GM23338 (cell line): Measurements from ENCODE around the gene MEF2A. TPM values are rescaled to one million over a fixed set of nuclear protein-coding genes. Genes with fewer than 3 reads are reported as not detected.

ENCODE experiments used
- ATAC-seq: fragments of 200-7000 bp; cut with Tn5 transposase; 3 replicates; pipeline ENCODE4 v1.9.1; 2020
- DNase-seq: peaks from one replicate; pipeline ENCODE4 v3.0.0-alpha.2; 2015; ENCODE audit warnings: low spot score
- H2AFZ ChIP-seq: fragments of 200-600 bp; sonication (generic); 2 replicates; pipeline ENCODE4 v1.8.0; 2016; ENCODE audit warnings: antibody characterized with exemption, mild to moderate bottlenecking, moderate library complexity
- H3F3A ChIP-seq: fragments of 200-600 bp; sonication (generic); replicated peaks from 2 replicates; pipeline ENCODE4 v1.8.0; 2017; ENCODE audit warnings: antibody characterized with exemption, mixed run types, low read depth
- H3K27ac ChIP-seq: fragments of 200-600 bp; sonication (generic); 2 replicates; pipeline ENCODE4 v1.6.1; 2016; ENCODE audit warnings: low read depth
- H3K27me3 ChIP-seq: fragments of 200-600 bp; sonication (generic); 2 replicates; pipeline ENCODE4 v1.8.0; 2016; ENCODE audit warnings: mild to moderate bottlenecking, mixed run types, moderate library complexity; ENCODE audit not compliant: insufficient read depth
- H3K36me3 ChIP-seq: fragments of 200-600 bp; sonication (generic); 2 replicates; pipeline ENCODE4 v1.8.0; 2016; ENCODE audit warnings: mild to moderate bottlenecking; ENCODE audit not compliant: insufficient read depth
- H3K4me1 ChIP-seq: fragments of 200-600 bp; sonication (generic); 2 replicates; pipeline ENCODE4 v1.8.0; 2016; ENCODE audit warnings: mild to moderate bottlenecking, moderate library complexity; ENCODE audit not compliant: insufficient read depth
- H3K4me2 ChIP-seq: fragments of 200-600 bp; sonication (generic); 2 replicates; pipeline ENCODE4 v1.7.1; 2017; ENCODE audit warnings: mixed run types
- H3K4me3 ChIP-seq: fragments of 200-600 bp; sonication (generic); 2 replicates; pipeline ENCODE4 v1.6.1; 2016; ENCODE audit warnings: mixed run types
- H3K79me2 ChIP-seq: fragments of 200-600 bp; sonication (generic); replicated peaks from 2 replicates; pipeline ENCODE4 v1.8.0; 2017; ENCODE audit warnings: mild to moderate bottlenecking; ENCODE audit not compliant: insufficient read depth
- H3K9me2 ChIP-seq: fragments of 200-600 bp; sonication (generic); 2 replicates; pipeline ENCODE4 v1.8.0; 2017; ENCODE audit not compliant: insufficient read depth
- H4K20me1 ChIP-seq: fragments of 200-600 bp; sonication (generic); replicated peaks from 2 replicates; pipeline ENCODE4 v1.8.0; 2017; ENCODE audit warnings: mild to moderate bottlenecking; ENCODE audit not compliant: insufficient read depth
- H3K27ac Mint-ChIP-seq: 2 replicates; pipeline ENCODE4 v1.8.0; 2020; ENCODE audit warnings: inconsistent platforms, mild to moderate bottlenecking, moderate library complexity, mixed read lengths
- H3K27me3 Mint-ChIP-seq: 3 replicates; pipeline ENCODE4 v1.8.0; 2022; ENCODE audit warnings: low read depth, mild to moderate bottlenecking, moderate library complexity, mixed read lengths, inconsistent platforms; ENCODE audit not compliant: insufficient read depth, poor library complexity
- H3K36me3 Mint-ChIP-seq: 3 replicates; pipeline ENCODE4 v1.8.0; 2021; ENCODE audit warnings: low read depth, mild to moderate bottlenecking, inconsistent platforms, moderate library complexity, mixed read lengths
- H3K4me1 Mint-ChIP-seq: 3 replicates; pipeline ENCODE4 v1.8.0; 2020; ENCODE audit warnings: mild to moderate bottlenecking, inconsistent platforms, mixed read lengths
- H3K4me3 Mint-ChIP-seq: 3 replicates; pipeline ENCODE4 v1.8.0; 2021; ENCODE audit warnings: moderate library complexity, mild to moderate bottlenecking, inconsistent platforms, mixed read lengths
- H3K9me3 Mint-ChIP-seq: 3 replicates; pipeline ENCODE4 v1.8.0; 2020; ENCODE audit warnings: moderate library complexity, mild to moderate bottlenecking, inconsistent platforms, mixed read lengths
- CREB1 ChIP-seq: fragments of 250-450 bp; sonication (Bioruptor Pico); IDR thresholded peaks from 2 replicates; pipeline ENCODE4 v1.5.0; 2020; ENCODE audit warnings: low read depth, mild to moderate bottlenecking, moderate library complexity
- CTCF ChIP-seq, 2 experiments: fragments of 200-600 bp in 1 of 2; sonication (generic) in 1 of 2; conservative IDR thresholded peaks; 2 replicates each; pipeline versions ENCODE4 v1.5.1 to v1.6.1; 2016 to 2017; ENCODE audit warnings: antibody characterized with exemption in 2 of 2, low read depth in 2 of 2, mild to moderate bottlenecking in 2 of 2, moderate library complexity in 1 of 2
- ETS1 ChIP-seq: IDR thresholded peaks from 2 replicates; pipeline ENCODE4 v1.6.1; 2016; ENCODE audit warnings: antibody characterized with exemption
- EZH2 ChIP-seq: fragments of 200-600 bp; sonication (generic); IDR thresholded peaks from one replicate; pipeline ENCODE4 v1.8.0; 2017; ENCODE audit warnings: antibody characterized with exemption, mild to moderate bottlenecking, low read depth; ENCODE audit not compliant: unreplicated experiment
- EZH2phosphoT487 ChIP-seq: fragments of 200-600 bp; sonication (generic); IDR thresholded peaks from one replicate; pipeline ENCODE4 v1.8.1; 2018; ENCODE audit warnings: antibody characterized with exemption; ENCODE audit not compliant: unreplicated experiment
- JUNB ChIP-seq: IDR thresholded peaks from one replicate; pipeline ENCODE4 v1.6.1; 2016; ENCODE audit warnings: antibody characterized with exemption; ENCODE audit not compliant: unreplicated experiment
- NANOG ChIP-seq: IDR thresholded peaks from 2 replicates; pipeline ENCODE4 v1.6.1; 2016; ENCODE audit warnings: antibody characterized with exemption, borderline replicate concordance
- POLR2AphosphoS5 ChIP-seq: IDR thresholded peaks from 2 replicates; pipeline ENCODE4 v1.6.1; 2016; ENCODE audit warnings: antibody characterized with exemption, low read depth
- STAT1 ChIP-seq: IDR thresholded peaks from one replicate; pipeline ENCODE4 v1.6.1; 2016; ENCODE audit warnings: antibody characterized with exemption; ENCODE audit not compliant: unreplicated experiment
- ZNF114 ChIP-seq: fragments of 250-450 bp; sonication (Bioruptor Pico); IDR thresholded peaks from 2 replicates; pipeline ENCODE4 v1.5.0; 2020; ENCODE audit warnings: mild to moderate bottlenecking, moderate library complexity
- ZNF331 ChIP-seq: fragments of 250-450 bp; sonication (Bioruptor Pico); IDR thresholded peaks from 2 replicates; pipeline ENCODE4 v1.5.0; 2020; ENCODE audit warnings: low read depth, mild to moderate bottlenecking, moderate library complexity
- ZNF462 ChIP-seq: fragments of 250-450 bp; sonication (Bioruptor Pico); IDR thresholded peaks from 2 replicates; pipeline ENCODE4 v1.5.0; 2020; ENCODE audit warnings: mild to moderate bottlenecking, moderate library complexity
- polyA plus RNA-seq: library from polyadenylated mRNA; unstranded; fragments of >200 nt; fragmentation: Nextera tagmentation; extraction: Ambion mirVana; gene quantifications from 2 replicates; pipeline ENCODE4 v1.2.1, GENCODE V29; 2016
- total RNA-seq: library from RNA; depleted of rRNA; stranded (reverse); fragments of >200 nt; shearing (Covaris generic); gene quantifications from 2 replicates; pipeline ENCODE4 v1.2.3, GENCODE V29; 2014

Gene MEF2A
- total and polyA plus RNA-seq, 2 experiments from 2014 or later = 20.3 to 42.3 TPM

- Mint-ChIP-seq H3K4me3 (no peak overlapping the region), H3K27ac (no peak overlapping the region), H3K27me3 (no peaks in the 10 kb centered on the region), H3K4me1 (no peaks in the 10 kb centered on the region), H3K36me3 (no peaks in the 10 kb centered on the region), H3K9me3 (no peaks in the 10 kb centered on the region)
- ATAC-seq (no peak), DNase-seq (no peak)
- no peak overlapping the region for H3K4me2 ChIP-seq
- no peaks in the 10 kb centered on the region for H3K27me3 ChIP-seq
- H4K20me1 ChIP-seq = no peaks in the 10 kb centered on the region
- no peaks in the 10 kb centered on the region for H3K4me1 ChIP-seq
- no peak for TF ChIP-seq JUNB
- TF ChIP-seq ZNF331 = no peak
- TF ChIP-seq NANOG = no peak
- TF ChIP-seq EZH2phosphoT487 = no peak
- no peak for TF ChIP-seq CTCF (conservative IDR thresholded peaks at IDR 0.05; ENCODE audit: low read depth in 2 of 2)
- no peak for TF ChIP-seq ZNF462 (CRISPR knock-in tag)
- TF ChIP-seq ZNF114 (CRISPR knock-in tag) = no peak
- TF ChIP-seq CREB1 = no peak
- no peak for TF ChIP-seq EZH2
- no peak for TF ChIP-seq POLR2AphosphoS5
- no peak for TF ChIP-seq STAT1
- TF ChIP-seq ETS1 = no peak
- no peak overlapping the region for H3K4me3 ChIP-seq
- no peaks in the 10 kb centered on the region for H3F3A ChIP-seq
- H3K36me3 ChIP-seq = no peaks in the 10 kb centered on the region
- H3K9me2 ChIP-seq = no peaks in the 10 kb centered on the region
- no peak overlapping the region for H2AFZ ChIP-seq
- H3K79me2 ChIP-seq = no peaks in the 10 kb centered on the region
- H3K27ac ChIP-seq = no peak overlapping the region
Measured at GRCh38 chr15:99538261-99538660, 27.5 kb upstream of the MEF2A start.
